Memory B cell (primary cell): Measurements from ENCODE around the gene ASS1.

Experiments
- ATAC-seq: fragments of 150-1000 bp; cut with Tn5 transposase; 2 replicates; pipeline ENCODE4 v1.10.0; 2021; ENCODE audit warnings: low read depth, mild to moderate bottlenecking, moderate library complexity
- DNase-seq, 2 donors: peaks; one replicate each; pipeline ENCODE4 v3.0.0; 2022; ENCODE audit warnings: low spot score in 2 of 2
- H3K27ac Mint-ChIP-seq: one replicate; pipeline ENCODE4 v1.8.0; 2022; ENCODE audit warnings: mild to moderate bottlenecking, moderate library complexity, mixed read lengths
- H3K27me3 Mint-ChIP-seq: one replicate; pipeline ENCODE4 v1.8.0; 2022; ENCODE audit warnings: mixed read lengths
- H3K36me3 Mint-ChIP-seq: one replicate; pipeline ENCODE4 v1.8.0; 2022; ENCODE audit warnings: mild to moderate bottlenecking, mixed read lengths
- H3K4me1 Mint-ChIP-seq: one replicate; pipeline ENCODE4 v1.8.0; 2022; ENCODE audit warnings: mixed read lengths
- H3K4me3 Mint-ChIP-seq: one replicate; pipeline ENCODE4 v1.8.0; 2022; ENCODE audit warnings: mild to moderate bottlenecking, moderate library complexity, mixed read lengths
- H3K9me3 Mint-ChIP-seq: one replicate; pipeline ENCODE4 v1.8.0; 2022; ENCODE audit warnings: mixed read lengths

The ASS1 gene

GRCh38 chr9:130536701-130537107, 91.9 kb downstream of the ASS1 start:
- no peaks in the 10 kb centered on the region for H3K36me3 Mint-ChIP-seq
- H3K9me3 Mint-ChIP-seq, result no peaks in the 10 kb centered on the region
- peaks cover 2% of the 10 kb centered on the region for H3K4me1 Mint-ChIP-seq
- no peak for DNase-seq
- ATAC-seq, result no peak
- no peak overlapping the region for H3K27ac Mint-ChIP-seq
- H3K27me3 Mint-ChIP-seq, result peaks cover 42% of the 10 kb centered on the region
- H3K4me3 Mint-ChIP-seq, result no peak overlapping the region

DNA sequence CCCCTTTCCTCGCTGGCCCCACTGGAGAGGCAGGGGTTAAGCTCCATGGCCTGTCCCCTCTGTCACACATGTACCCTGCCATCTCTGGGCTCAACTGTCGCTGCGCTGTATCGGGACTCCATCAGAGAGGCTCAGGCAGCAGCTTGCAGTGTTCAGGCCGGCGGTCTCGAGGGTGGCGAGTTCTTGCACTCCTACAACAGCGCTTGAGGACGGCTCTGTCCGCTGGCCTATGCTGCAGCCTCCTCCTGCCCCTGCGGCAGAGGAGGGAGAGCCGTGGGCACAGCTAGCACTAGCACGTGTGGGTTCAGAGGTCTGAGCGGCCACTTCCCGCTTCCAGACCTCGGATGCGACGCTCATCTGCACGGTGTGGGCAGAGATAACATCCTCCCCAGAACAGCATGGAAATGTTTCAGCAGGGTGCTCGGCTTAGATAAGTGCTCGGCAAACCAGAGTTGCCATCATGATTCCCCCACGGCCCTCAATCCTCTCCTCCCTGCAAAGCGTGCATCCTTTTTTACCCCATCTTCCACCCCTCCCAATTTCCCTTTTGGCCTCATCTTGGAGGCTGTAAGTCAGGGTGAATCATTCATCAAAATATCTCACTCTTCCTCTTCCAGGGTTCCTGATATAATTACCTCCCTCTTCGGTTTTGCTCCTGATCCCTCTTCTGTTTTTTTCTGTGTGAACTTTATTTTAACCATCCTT, 92.7 kb downstream of the ASS1 start:
- no peaks in the 10 kb centered on the region for H3K9me3 Mint-ChIP-seq
- no peaks in the 10 kb centered on the region for H3K36me3 Mint-ChIP-seq
- peaks cover 40% of the 10 kb centered on the region for H3K27me3 Mint-ChIP-seq
- peaks cover 2% of the 10 kb centered on the region for H3K4me1 Mint-ChIP-seq
- no peak for DNase-seq
- no peak overlapping the region for H3K4me3 Mint-ChIP-seq
- H3K27ac Mint-ChIP-seq, result no peak overlapping the region
- ATAC-seq, result no peak

GRCh38 chr9:130539420-130540223, 94.9 kb downstream of the ASS1 start:
- no peak for ATAC-seq
- Mint-ChIP-seq H3K4me1 (peaks cover 5% of the 10 kb centered on the region), H3K27ac (no peak overlapping the region), H3K27me3 (peaks cover 42% of the 10 kb centered on the region), H3K9me3 (no peaks in the 10 kb centered on the region), H3K4me3 (no peak overlapping the region), H3K36me3 (no peaks in the 10 kb centered on the region)
- no peak for DNase-seq

DNA sequence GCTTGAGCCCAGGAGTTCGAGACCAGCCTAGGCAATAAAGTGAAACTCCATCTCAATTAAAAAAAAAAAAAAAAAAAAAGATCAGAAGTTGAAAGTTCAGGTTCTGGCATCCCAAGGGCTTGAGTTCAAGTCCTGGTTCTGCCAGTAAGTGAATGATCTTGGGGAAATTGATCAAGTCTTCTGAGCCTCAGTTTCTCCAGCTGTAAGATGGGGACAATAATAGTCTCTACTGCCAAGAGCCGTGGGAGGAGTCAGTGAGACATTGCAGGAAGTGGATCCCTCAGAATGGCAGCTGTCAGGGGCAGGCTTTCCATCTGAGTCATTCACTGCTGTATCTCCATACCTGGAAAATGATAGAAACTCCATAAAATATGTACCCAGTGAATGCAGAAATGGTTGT, 96.8 kb downstream of the ASS1 start:
- H3K36me3 Mint-ChIP-seq, result no peaks in the 10 kb centered on the region
- no peaks in the 10 kb centered on the region for H3K9me3 Mint-ChIP-seq
- no peak overlapping the region for H3K4me3 Mint-ChIP-seq
- no peak overlapping the region for H3K27ac Mint-ChIP-seq
- peaks cover 34% of the 10 kb centered on the region for H3K27me3 Mint-ChIP-seq
- no peak for ATAC-seq
- peaks cover 5% of the 10 kb centered on the region for H3K4me1 Mint-ChIP-seq
- DNase-seq, result no peak

- H3K27me3 Mint-ChIP-seq, result peaks cover 31% of the 10 kb centered on the region
- no peaks in the 10 kb centered on the region for H3K36me3 Mint-ChIP-seq
- H3K9me3 Mint-ChIP-seq, result no peaks in the 10 kb centered on the region
- no peak overlapping the region for H3K4me3 Mint-ChIP-seq
- DNase-seq (no peak), ATAC-seq (no peak)
- no peak overlapping the region for H3K27ac Mint-ChIP-seq
- H3K4me1 Mint-ChIP-seq, result peaks cover 5% of the 10 kb centered on the region
Observed at GRCh38 chr9:130542038-130542437, 97.3 kb downstream of the ASS1 start.

DNA sequence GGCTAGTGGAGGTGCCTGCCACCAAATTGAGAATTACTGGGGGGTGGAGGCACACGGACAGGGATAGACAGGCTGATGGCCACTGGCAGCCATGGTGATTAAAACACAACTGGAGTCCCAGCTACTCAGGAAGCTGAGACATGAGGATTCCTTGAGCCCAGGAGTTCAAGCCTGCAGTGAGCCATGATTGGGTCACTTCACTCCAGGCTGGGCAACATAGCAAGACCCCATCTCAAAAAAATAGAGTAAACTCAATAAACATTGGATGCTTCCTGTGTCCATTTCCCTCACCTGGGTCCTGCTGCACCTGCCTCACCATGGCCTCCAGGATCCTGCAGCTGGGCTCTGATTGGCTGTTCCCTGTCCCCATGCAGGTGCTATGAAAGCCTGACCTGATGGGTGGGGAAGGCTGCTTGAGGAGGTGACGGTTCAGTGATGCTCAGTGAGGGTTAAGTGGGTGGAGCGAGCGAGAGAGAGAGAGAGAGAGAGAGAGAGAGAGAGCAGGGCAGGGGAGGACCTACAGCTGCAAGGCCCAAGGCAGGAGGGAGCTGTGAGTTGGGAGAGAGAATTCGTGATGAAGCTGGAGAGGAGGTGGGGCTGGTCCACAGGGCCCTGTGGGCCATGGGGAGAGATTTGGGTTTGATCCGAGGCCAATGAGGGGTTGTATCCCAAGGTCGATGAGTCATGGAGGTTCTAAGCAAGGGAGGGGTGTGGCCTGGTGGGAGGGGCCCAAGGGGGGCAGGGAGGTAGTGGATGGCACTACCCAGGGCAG, 97.9 kb downstream of the ASS1 start:
- no peaks in the 10 kb centered on the region for H3K36me3 Mint-ChIP-seq

DNA sequence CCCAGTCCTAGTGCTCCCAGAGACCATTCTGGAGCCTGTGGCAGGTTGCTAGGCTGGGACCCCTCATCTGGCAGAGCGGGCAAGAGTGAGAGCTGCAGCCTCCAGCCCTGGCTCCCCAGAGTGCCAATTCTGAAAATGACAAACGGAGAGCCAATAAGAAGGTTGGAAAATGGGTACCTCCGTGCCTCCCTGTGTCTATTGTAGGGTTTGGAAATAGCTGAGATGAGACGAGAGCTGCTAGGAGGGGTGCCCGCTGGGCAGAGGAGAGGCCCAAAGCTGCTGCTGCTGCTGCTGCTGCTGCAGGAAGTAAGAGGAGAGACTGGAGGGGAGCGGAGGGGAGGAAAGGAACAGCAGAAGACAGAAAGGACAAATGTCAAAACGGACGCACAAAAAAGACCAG, 98.6 kb downstream of the ASS1 start:
- DNase-seq, result no peak
- Mint-ChIP-seq H3K4me3 (no peak overlapping the region), H3K4me1 (peaks cover 3% of the 10 kb centered on the region), H3K27me3 (peaks cover 25% of the 10 kb centered on the region), H3K36me3 (no peaks in the 10 kb centered on the region), H3K9me3 (no peaks in the 10 kb centered on the region), H3K27ac (no peak overlapping the region)
- ATAC-seq, result no peak

More for the DNA sequence above, 97.9 kb downstream of the ASS1 start:
- peaks cover 4% of the 10 kb centered on the region for H3K4me1 Mint-ChIP-seq
- H3K27me3 Mint-ChIP-seq, result peaks cover 30% of the 10 kb centered on the region
- ATAC-seq, result no peak
- H3K4me3 Mint-ChIP-seq, result no peak overlapping the region
- H3K27ac Mint-ChIP-seq, result no peak overlapping the region
- no peak for DNase-seq
- no peaks in the 10 kb centered on the region for H3K9me3 Mint-ChIP-seq

GRCh38 chr9:130543859-130544258, 99.1 kb downstream of the ASS1 start:
- Mint-ChIP-seq H3K4me1 (peaks cover 3% of the 10 kb centered on the region), H3K4me3 (no peak overlapping the region), H3K36me3 (no peaks in the 10 kb centered on the region), H3K9me3 (peaks cover under 1% of the 10 kb centered on the region), H3K27me3 (peaks cover 21% of the 10 kb centered on the region), H3K27ac (no peak overlapping the region)
- no peak for DNase-seq
- no peak for ATAC-seq

- DNase-seq, result no peak
- H3K27me3 Mint-ChIP-seq, result peaks cover 20% of the 10 kb centered on the region
- no peak overlapping the region for H3K27ac Mint-ChIP-seq
- no peak for ATAC-seq
- no peak overlapping the region for H3K4me3 Mint-ChIP-seq
- peaks cover 4% of the 10 kb centered on the region for H3K9me3 Mint-ChIP-seq
- no peaks in the 10 kb centered on the region for H3K36me3 Mint-ChIP-seq
- H3K4me1 Mint-ChIP-seq, result peaks cover 3% of the 10 kb centered on the region
Observed at GRCh38 chr9:130544364-130544763, 99.6 kb downstream of the ASS1 start.

- Mint-ChIP-seq H3K27me3 (peaks cover 15% of the 10 kb centered on the region), H3K4me1 (no peaks in the 10 kb centered on the region), H3K27ac (no peak overlapping the region), H3K4me3 (no peak overlapping the region), H3K36me3 (no peaks in the 10 kb centered on the region), H3K9me3 (peaks cover 4% of the 10 kb centered on the region)
- ATAC-seq (no peak), DNase-seq (no peak)
Observed at GRCh38 chr9:130548103-130548502, 103.3 kb downstream of the ASS1 start.

DNA sequence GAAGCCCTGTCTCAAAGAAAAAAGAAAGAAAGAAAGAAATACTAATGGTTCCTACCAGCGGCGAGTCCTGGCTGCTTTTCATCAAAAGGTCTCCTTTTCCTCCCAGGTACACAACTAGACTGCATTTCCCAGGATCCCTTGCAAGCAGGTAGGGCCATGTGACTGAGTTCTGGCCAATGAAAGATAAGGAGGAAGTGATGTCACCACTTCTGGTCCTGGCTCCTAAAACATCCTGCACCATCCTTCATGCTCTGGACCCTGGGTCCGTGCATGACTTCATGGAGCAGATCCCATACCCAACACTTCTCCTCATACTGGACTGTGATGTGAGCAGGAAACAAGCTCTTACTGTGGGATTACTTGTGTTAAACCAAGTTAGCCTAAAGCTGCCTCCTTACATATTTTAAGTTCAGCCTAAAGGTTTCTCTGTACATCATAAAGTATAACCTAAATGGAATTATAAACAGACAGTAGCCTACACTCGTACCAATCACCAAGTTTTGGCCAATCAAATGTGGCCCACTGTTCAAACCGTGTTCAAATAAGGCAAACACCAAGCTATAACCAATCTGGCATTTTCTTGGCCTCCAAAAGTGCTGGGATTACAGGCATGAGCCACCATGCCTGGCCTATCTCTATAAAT, 104.5 kb downstream of the ASS1 start:
- Mint-ChIP-seq H3K36me3 (no peaks in the 10 kb centered on the region), H3K4me3 (no peak overlapping the region), H3K9me3 (peaks cover 4% of the 10 kb centered on the region), H3K4me1 (no peaks in the 10 kb centered on the region), H3K27ac (no peak overlapping the region), H3K27me3 (peaks cover 10% of the 10 kb centered on the region)
- DNase-seq (no peak), ATAC-seq (no peak)
